Adrenal gland (tissue), 5 donors: ENCODE data around the gene SLX1A.
"Not testable (repeated sequence)": the region's sequence is repeated elsewhere in the genome, so short reads cannot be mapped to it uniquely, and the experiment has no call there.

Experiments used
- POLR2A ChIP-seq, 2 donors: fragments of 450-650 bp; IDR thresholded peaks; one replicate each; pipeline ENCODE4 v1.6.1; 2017; ENCODE audit warnings: antibody characterized with exemption in 2 of 2, mild to moderate bottlenecking in 2 of 2, moderate library complexity in 1 of 2
- TF ChIP-seq, protein P1 (sequence below), 6 experiments: fragments of 450-650 bp in 4 of 6; fragments of 200-600 bp in 2 of 6; sonication (generic) in 1 of 6; IDR thresholded peaks; 1 replicate in 5 of 6; 2 replicates in 1 of 6; pipeline versions ENCODE4 v1.5.1 to v1.8.0; 2016 to 2021; ENCODE audit warnings: antibody characterized with exemption in 6 of 6, mild to moderate bottlenecking in 2 of 6, moderate library complexity in 1 of 6
- donor health status: DM: no; HTN: no; CAD: no.

DNA sequence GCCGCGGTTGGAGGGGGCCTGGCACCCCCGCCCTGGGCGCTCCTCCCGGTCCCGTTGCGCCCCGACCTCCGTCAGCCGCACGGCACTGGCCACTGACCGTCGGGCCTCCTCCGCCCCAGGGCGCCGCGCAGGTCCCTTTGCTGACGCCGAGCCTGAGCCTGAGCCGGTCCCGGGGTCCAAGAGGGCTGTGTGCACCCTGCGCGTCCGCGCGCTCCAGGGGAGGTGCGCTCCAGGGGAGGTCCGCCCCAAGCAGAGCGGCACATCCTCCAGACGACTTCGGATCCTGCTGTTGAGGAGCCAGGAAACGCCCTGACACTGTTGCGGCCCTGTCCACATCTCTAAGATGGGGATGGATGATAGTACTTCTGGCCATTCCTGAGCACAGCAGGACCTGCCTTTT is 12.6 kb downstream of the SLX1A start:
- TF ChIP-seq, protein P1, sequence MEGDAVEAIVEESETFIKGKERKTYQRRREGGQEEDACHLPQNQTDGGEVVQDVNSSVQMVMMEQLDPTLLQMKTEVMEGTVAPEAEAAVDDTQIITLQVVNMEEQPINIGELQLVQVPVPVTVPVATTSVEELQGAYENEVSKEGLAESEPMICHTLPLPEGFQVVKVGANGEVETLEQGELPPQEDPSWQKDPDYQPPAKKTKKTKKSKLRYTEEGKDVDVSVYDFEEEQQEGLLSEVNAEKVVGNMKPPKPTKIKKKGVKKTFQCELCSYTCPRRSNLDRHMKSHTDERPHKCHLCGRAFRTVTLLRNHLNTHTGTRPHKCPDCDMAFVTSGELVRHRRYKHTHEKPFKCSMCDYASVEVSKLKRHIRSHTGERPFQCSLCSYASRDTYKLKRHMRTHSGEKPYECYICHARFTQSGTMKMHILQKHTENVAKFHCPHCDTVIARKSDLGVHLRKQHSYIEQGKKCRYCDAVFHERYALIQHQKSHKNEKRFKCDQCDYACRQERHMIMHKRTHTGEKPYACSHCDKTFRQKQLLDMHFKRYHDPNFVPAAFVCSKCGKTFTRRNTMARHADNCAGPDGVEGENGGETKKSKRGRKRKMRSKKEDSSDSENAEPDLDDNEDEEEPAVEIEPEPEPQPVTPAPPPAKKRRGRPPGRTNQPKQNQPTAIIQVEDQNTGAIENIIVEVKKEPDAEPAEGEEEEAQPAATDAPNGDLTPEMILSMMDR (IDR thresholded peaks at IDR 0.05), result not testable (repeated sequence)
- TF ChIP-seq POLR2A (IDR thresholded peaks at IDR 0.05), result not testable (repeated sequence)
